NB4 (cell line): ENCODE results near the gene PLXNA2.

Experiments used
- DNase-seq: peaks from one replicate; pipeline ENCODE4 v3.0.0; 2010; ENCODE audit warnings: low read depth
- H3K4me3 ChIP-seq: one replicate; pipeline ENCODE4 v1.5.1; 2011; ENCODE audit warnings: mild to moderate bottlenecking, low read depth, low read length, moderate library complexity
- MYC ChIP-seq: IDR thresholded peaks from 2 replicates; pipeline ENCODE4 v1.6.1; 2011; ENCODE audit warnings: low read depth, low read length
- POLR2A ChIP-seq: IDR thresholded peaks from 2 replicates; pipeline ENCODE4 v1.6.1; 2011; ENCODE audit warnings: mild to moderate bottlenecking; ENCODE audit not compliant: insufficient read length; ENCODE audit errors: extremely low read depth
- TF ChIP-seq, protein P1 (sequence below): IDR thresholded peaks from 2 replicates; pipeline ENCODE4 v1.6.1; 2011; ENCODE audit warnings: low read depth, low read length
- TF ChIP-seq, protein P2 (sequence below): IDR thresholded peaks from one replicate; pipeline ENCODE4 v1.5.1; 2012; ENCODE audit warnings: low read depth, low read length

PLXNA2 gene

DNA sequence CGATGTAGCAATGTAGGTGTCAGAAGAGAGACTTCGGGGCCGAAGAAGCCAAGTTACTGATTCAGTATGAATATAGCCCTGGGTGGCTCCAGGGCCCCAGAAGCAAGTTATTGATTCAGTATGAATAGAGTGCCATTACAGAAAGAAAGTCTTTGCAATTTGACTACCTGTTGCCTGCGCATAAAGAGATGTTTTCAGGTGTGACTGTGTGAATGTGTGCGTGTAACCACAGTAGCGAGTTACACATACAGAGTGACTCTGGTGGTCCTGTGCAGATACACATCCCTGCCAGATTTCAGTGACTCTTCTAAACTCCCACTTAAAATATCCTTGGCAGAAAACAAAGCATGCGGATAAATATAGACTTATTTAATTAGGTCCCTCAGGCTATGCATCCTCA is 190.5 kb downstream of the PLXNA2 start:
- TF ChIP-seq POLR2A = no peak
- TF ChIP-seq, protein P1, sequence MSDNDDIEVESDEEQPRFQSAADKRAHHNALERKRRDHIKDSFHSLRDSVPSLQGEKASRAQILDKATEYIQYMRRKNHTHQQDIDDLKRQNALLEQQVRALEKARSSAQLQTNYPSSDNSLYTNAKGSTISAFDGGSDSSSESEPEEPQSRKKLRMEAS = no peak
- TF ChIP-seq, protein P2, sequence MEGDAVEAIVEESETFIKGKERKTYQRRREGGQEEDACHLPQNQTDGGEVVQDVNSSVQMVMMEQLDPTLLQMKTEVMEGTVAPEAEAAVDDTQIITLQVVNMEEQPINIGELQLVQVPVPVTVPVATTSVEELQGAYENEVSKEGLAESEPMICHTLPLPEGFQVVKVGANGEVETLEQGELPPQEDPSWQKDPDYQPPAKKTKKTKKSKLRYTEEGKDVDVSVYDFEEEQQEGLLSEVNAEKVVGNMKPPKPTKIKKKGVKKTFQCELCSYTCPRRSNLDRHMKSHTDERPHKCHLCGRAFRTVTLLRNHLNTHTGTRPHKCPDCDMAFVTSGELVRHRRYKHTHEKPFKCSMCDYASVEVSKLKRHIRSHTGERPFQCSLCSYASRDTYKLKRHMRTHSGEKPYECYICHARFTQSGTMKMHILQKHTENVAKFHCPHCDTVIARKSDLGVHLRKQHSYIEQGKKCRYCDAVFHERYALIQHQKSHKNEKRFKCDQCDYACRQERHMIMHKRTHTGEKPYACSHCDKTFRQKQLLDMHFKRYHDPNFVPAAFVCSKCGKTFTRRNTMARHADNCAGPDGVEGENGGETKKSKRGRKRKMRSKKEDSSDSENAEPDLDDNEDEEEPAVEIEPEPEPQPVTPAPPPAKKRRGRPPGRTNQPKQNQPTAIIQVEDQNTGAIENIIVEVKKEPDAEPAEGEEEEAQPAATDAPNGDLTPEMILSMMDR = no peak
- no peak for TF ChIP-seq MYC
- no peak overlapping the region for H3K4me3 ChIP-seq
- DNase-seq = no peak

DNA sequence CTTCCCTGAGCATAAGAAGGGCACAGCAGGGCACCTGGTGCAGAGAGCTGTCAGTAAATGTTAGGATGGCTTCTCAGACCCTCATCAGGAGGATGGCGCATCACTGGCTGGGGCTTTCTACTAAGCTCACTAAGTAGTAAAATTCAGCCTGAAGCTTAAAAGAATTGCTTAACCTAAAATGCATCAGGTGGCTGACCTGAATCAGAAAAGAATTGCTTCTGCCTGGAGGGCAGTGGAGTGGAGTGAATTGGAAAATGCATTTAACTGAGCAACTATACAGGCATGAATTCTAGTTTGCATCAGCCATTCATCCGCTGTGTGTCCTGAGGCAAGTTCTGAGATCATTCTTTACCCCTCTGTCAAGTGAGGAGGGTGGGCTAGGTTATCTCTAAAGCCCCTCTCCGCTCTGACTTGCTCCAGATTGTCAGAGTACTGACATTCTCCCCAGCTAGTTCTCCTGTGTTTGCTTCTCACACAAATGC is 191.2 kb downstream of the PLXNA2 start:
- no peak for DNase-seq
- no peak overlapping the region for H3K4me3 ChIP-seq
- TF ChIP-seq, protein P2 = no peak

DNA sequence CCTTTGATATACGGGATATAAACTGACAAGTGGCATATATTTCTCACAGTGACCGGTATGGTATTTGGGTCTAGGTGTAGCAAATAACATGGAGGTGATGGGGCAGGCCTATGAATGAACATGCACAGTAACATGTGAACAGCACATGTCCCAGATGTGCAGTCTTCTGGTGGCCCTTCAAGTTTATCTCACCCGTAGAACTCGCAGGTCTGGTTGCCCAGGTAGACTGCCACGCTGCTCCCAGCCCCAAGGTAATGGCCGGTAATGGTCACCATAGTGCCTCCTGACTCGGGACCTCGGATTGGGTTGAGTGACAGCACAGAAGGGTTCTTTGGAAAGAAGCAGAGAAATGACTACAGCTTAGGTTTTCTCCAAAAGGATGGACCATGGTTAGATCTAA is 192.0 kb downstream of the PLXNA2 start:
- no peak overlapping the region for H3K4me3 ChIP-seq
- no peak for DNase-seq
- TF ChIP-seq, protein P2 = no peak
- TF ChIP-seq MYC (no peak), POLR2A (no peak)
- TF ChIP-seq, protein P1 = no peak

DNA sequence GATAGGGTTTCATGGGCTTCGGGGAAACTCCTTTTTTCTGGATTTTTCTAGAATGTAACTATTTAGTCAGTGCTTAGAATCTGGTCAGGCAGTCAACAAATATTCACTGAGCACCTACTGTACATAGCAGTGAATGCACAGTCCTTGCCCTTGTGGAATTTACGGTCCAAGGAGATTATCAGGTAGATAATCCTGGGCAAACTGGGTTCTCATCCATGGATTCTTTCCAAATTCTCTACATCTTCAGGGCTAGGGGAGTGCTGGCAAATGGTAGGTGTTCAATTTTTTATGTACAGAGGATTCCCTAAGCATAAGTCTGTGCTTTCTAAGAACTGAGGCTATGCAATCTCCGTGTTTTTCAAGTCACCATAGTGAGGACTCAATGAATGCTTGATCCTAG is 192.5 kb downstream of the PLXNA2 start:
- DNase-seq = no peak
- H3K4me3 ChIP-seq = no peak overlapping the region

DNA sequence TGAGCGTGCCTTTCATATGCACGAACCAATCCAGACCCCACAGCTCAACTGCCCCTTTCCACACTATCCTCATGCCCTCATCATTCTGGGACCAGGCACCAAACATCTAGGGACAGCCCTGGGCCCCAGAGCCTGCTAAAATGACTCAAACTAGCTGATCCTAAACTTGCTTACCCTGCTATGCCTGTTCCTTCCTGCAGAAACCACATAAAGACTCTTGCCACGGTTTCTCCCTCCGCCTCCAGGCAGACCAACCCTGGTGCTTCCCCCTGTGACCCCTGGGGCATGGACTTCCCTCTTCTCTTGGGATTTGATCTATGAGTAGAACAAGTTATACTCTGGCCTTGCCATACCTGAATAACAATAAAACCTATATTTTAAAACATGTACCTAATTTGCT is 195.3 kb downstream of the PLXNA2 start:
- DNase-seq = peak; percentile 46
- TF ChIP-seq, protein P2 = no peak
- TF ChIP-seq MYC (no peak), POLR2A (no peak)
- TF ChIP-seq, protein P1 = no peak
- H3K4me3 ChIP-seq = no peak overlapping the region

More for the DNA sequence above, 192.5 kb downstream of the PLXNA2 start:
- TF ChIP-seq, protein P2 = no peak
- TF ChIP-seq, protein P1 = no peak
- TF ChIP-seq POLR2A (no peak), MYC (no peak)

DNA sequence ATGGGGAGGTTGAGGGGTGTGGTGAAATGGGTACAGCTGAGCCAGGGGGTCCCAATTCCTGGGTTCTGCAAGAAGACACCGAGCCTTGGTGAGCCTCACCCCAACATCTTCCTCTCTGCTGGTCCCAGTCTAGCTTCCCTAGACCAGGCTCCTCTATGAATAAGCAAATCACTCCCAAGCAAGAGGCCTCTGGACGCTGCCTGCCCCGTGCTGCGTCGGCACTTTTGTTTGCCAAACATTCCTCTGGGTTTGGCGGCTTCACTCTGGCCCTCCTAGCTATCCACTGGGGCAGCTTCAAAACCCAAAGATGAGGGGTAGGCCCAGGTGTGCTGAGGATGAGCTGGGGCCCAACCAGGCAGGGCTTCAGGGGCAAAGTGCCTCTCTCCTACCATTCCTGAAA is 196.2 kb downstream of the PLXNA2 start:
- H3K4me3 ChIP-seq = no peak overlapping the region
- no peak for TF ChIP-seq MYC
- TF ChIP-seq POLR2A = no peak
- no peak for DNase-seq
